K562 (cell line): Measurements from ENCODE around the gene SLC1A2. TPM values are rescaled to one million over a fixed set of nuclear protein-coding genes. Genes with fewer than 3 reads are reported as not detected.

Experiments
- ATAC-seq: fragments of 200-7000 bp; cut with Tn5 transposase; 3 replicates; pipeline ENCODE4 v1.9.1; 2020; ENCODE audit warnings: moderate library complexity
- BruUV-seq: library from RNA; stranded (reverse); fragments of 400-500 nt; replicated peaks from 2 replicates; lab custom pipeline; 2021; lab: Mats Ljungman, UMichigan
- CTCF ChIA-PET: fragments of 300-600 bp; formaldehyde crosslinking; extraction: SDS; loops from one replicate; lab custom pipeline; 2021; ENCODE audit warnings: low intra/inter-chr PET ratio; lab: Yijun Ruan, JAX
- POLR2A ChIA-PET: fragments of 300-600, 350-650 bp; sonication (Branson Sonifier 250); formaldehyde crosslinking; extraction: SDS; loops from one replicate; lab custom pipeline; 2021; ENCODE audit warnings: antibody characterized with exemption, inconsistent platforms; lab: Yijun Ruan, JAX
- DNase-seq, 4 experiments: peaks; one replicate each; pipeline versions ENCODE4 v3.0.0 to v3.0.0-alpha.2; 2011 to 2018; ENCODE audit warnings: low spot score in 3 of 4, mixed read lengths in 3 of 4; ENCODE audit errors: extremely low read depth in 1 of 4
- FAIRE-seq: peaks from 2 replicates; lab custom pipeline; 2011; peaks lifted over from hg19 to GRCh38; lab: Jason Lieb, UNC
- H2AFZ ChIP-seq: 2 replicates; pipeline ENCODE4 v1.6.0; 2011; ENCODE audit warnings: low read depth, low read length, control low read depth, inconsistent platforms
- H3K27ac ChIP-seq: fragments of 200-600 bp; 3 replicates; pipeline ENCODE4 v1.8.0; 2011; ENCODE audit warnings: low read depth, mild to moderate bottlenecking, control low read depth, inconsistent platforms, low read length, moderate library complexity, mixed read lengths; ENCODE audit errors: extremely low read depth
- H3K27me3 ChIP-seq, 2 experiments: fragments of 300-600 bp in 1 of 2; 2 replicates in 1 of 2; 3 replicates in 1 of 2; pipeline versions ENCODE4 v1.6.0 to v1.8.0; 2011; ENCODE audit warnings: inconsistent platforms in 2 of 2, low read length in 2 of 2, mild to moderate bottlenecking in 1 of 2, mixed read lengths in 1 of 2, moderate library complexity in 1 of 2; ENCODE audit not compliant: control insufficient read depth in 2 of 2, insufficient read depth in 2 of 2
- H3K36me3 ChIP-seq: fragments of 300-600 bp; 3 replicates; pipeline ENCODE4 v1.8.0; 2011; ENCODE audit warnings: mild to moderate bottlenecking, low read length, inconsistent platforms; ENCODE audit not compliant: control insufficient read depth, insufficient read depth
- H3K4me1 ChIP-seq, 2 experiments: fragments of 200-600 bp in 1 of 2; replicated peaks in 1 of 2; 2 replicates in 1 of 2; 3 replicates in 1 of 2; pipeline versions ENCODE4 v1.5.1 to v1.8.0; 2011; ENCODE audit warnings: inconsistent platforms in 2 of 2, low read length in 2 of 2, mild to moderate bottlenecking in 1 of 2, mixed read lengths in 1 of 2, moderate library complexity in 1 of 2; ENCODE audit not compliant: control insufficient read depth in 2 of 2, insufficient read depth in 2 of 2
- H3K4me2 ChIP-seq: 2 replicates; pipeline ENCODE4 v1.6.1; 2011; ENCODE audit warnings: low read length, control low read depth, inconsistent platforms, mixed read lengths; ENCODE audit not compliant: insufficient read depth
- H3K4me3 ChIP-seq: fragments of 200-600 bp; sonication (generic), shearing (Covaris generic); 2 replicates; pipeline ENCODE4 v1.5.1; 2016; ENCODE audit warnings: control low read depth, inconsistent platforms
- H3K79me2 ChIP-seq: fragments of 200-600 bp; 3 replicates; pipeline ENCODE4 v1.8.0; 2011; ENCODE audit warnings: low read length, inconsistent platforms; ENCODE audit not compliant: control insufficient read depth, insufficient read depth
- H3K9ac ChIP-seq, 2 experiments: 2 replicates each; pipeline versions ENCODE4 v1.6.0 to v1.6.1; 2011; ENCODE audit warnings: low read depth in 2 of 2, low read length in 2 of 2, control low read depth in 1 of 2, inconsistent platforms in 1 of 2, mild to moderate bottlenecking in 1 of 2, mixed read lengths in 1 of 2; ENCODE audit not compliant: insufficient read depth in 1 of 2
- H3K9me1 ChIP-seq: one replicate; pipeline ENCODE4 v1.6.0; 2011; ENCODE audit warnings: inconsistent platforms, mild to moderate bottlenecking, low read length, moderate library complexity; ENCODE audit not compliant: control insufficient read depth, insufficient read depth
- H3K9me3 ChIP-seq: replicated peaks from 2 replicates; pipeline ENCODE4 v1.5.1; 2011; ENCODE audit warnings: low read depth, low read length, inconsistent platforms; ENCODE audit not compliant: control insufficient read depth, insufficient read depth
- H4K20me1 ChIP-seq: replicated peaks from 2 replicates; pipeline ENCODE4 v1.6.1; 2011; ENCODE audit warnings: low read length, inconsistent platforms, mixed read lengths; ENCODE audit not compliant: control insufficient read depth, insufficient read depth
- GATAD2A ChIP-seq: fragments of 450-650 bp; IDR thresholded peaks from 2 replicates; pipeline ENCODE4 v1.6.1; 2017
- GTF2E2 ChIP-seq: fragments of 200-800 bp; sonication (Bioruptor generic); IDR thresholded peaks from 2 replicates; pipeline ENCODE4 v1.6.1; 2016; ENCODE audit warnings: missing genetic modification characterization, missing compliant biosample characterization
- HINFP ChIP-seq: fragments of 450-650 bp; conservative IDR thresholded peaks from 2 replicates; pipeline ENCODE4 v1.6.1; 2016; ENCODE audit warnings: missing genetic modification characterization, low read depth, mild to moderate bottlenecking, control low read depth, missing compliant biosample characterization
- HMGXB4 ChIP-seq: sonication (generic); formaldehyde crosslinking; IDR thresholded peaks from 2 replicates; pipeline ENCODE4 v1.8.1; 2023; ENCODE audit warnings: mild to moderate bottlenecking, missing genetic modification reagents
- HOXB6 ChIP-seq: fragments of 250-450 bp; sonication (Bioruptor Pico); IDR thresholded peaks from 2 replicates; pipeline ENCODE4 v1.5.1; 2022; ENCODE audit warnings: mild to moderate bottlenecking, borderline replicate concordance
- ILF3 ChIP-seq: fragments of 450-650 bp; IDR thresholded peaks from 2 replicates; pipeline ENCODE4 v1.6.1; 2018; ENCODE audit warnings: antibody characterized with exemption, mild to moderate bottlenecking, moderate library complexity, borderline replicate concordance
- MLLT1 ChIP-seq, 2 experiments: fragments of 450-650 bp; IDR thresholded peaks; 2 replicates each; pipeline ENCODE4 v1.6.1; 2016
- MTA2 ChIP-seq: fragments of 450-650 bp; IDR thresholded peaks from 2 replicates; pipeline ENCODE4 v1.6.1; 2016; ENCODE audit warnings: low read depth
- SMARCC2 ChIP-seq: fragments of 450-650 bp; IDR thresholded peaks from 2 replicates; pipeline ENCODE4 v1.6.1; 2017; ENCODE audit warnings: antibody characterized with exemption, moderate library complexity, mild to moderate bottlenecking, low read depth
- UBTF ChIP-seq, 2 experiments: IDR thresholded peaks; 2 replicates each; pipeline ENCODE4 v1.6.1; 2012; ENCODE audit warnings: improper control_type of control experiment in 2 of 2, low read depth in 2 of 2, low read length in 2 of 2, borderline replicate concordance in 1 of 2
- ZBTB9 ChIP-seq: fragments of 450-650 bp; formaldehyde crosslinking; IDR thresholded peaks from 2 replicates; pipeline ENCODE4 v1.4.0; 2020; ENCODE audit warnings: mild to moderate bottlenecking, moderate library complexity
- ZNF175 ChIP-seq: fragments of 200-800 bp; sonication (Bioruptor generic); IDR thresholded peaks from 2 replicates; pipeline ENCODE4 v1.6.1; 2016; ENCODE audit warnings: low read depth, mild to moderate bottlenecking, missing genetic modification characterization, missing compliant biosample characterization
- ZNF561 ChIP-seq: fragments of 450-650 bp; formaldehyde crosslinking; conservative IDR thresholded peaks from 2 replicates; pipeline ENCODE4 v1.4.0; 2020; ENCODE audit warnings: mild to moderate bottlenecking, moderate library complexity
- ZNF583 ChIP-seq: fragments of 250-450 bp; sonication (Bioruptor Pico); IDR thresholded peaks from 2 replicates; pipeline ENCODE4 v1.4.0; 2020
- ZNF696 ChIP-seq: fragments of 250-450 bp; sonication (Bioruptor Pico); conservative IDR thresholded peaks from 2 replicates; pipeline ENCODE4 v1.4.0; 2020; ENCODE audit warnings: mild to moderate bottlenecking, moderate library complexity
- WGBS: fragments of 100-300 bp; shearing (Covaris generic); methylation state at CpG from one replicate; pipeline ENCODE4 v1.1.6; 2016; ENCODE audit warnings: low coverage, mixed read lengths; ENCODE audit not compliant: insufficient coverage; ENCODE audit errors: missing lambda C conversion rate; 5-methylcytosine and 5-hydroxymethylcytosine counted together
- in situ Hi-C: fragments of 300-500 bp; cut with MboI; formaldehyde crosslinking; loops from 4 replicates; pipeline ENCODE4 v1.15.0; 2018; ENCODE audit warnings: inconsistent platforms, mixed read lengths
- intact Hi-C: fragments of 100-400 bp; cut with micrococcal nuclease; formaldehyde crosslinking; loops from 2 replicates; pipeline ENCODE4 v1.14.2; 2022
- polyA plus RNA-seq, 8 experiments: library from polyadenylated mRNA; depleted of rRNA in 4 of 8; stranded (reverse) in 5 of 8; unstranded in 3 of 8; fragments of >200 nt; fragmentation: Nextera tagmentation in 2 of 8; fragmentation: Illumina TruSeq in 1 of 8; extraction: Ambion mirVana in 2 of 8; extraction: Trizol in 1 of 8; gene quantifications; 2 replicates each; pipeline versions ENCODE4 v1.2.1 to v1.2.3, GENCODE V29; 2011 to 2014; ENCODE audit warnings: inconsistent platforms in 1 of 8, missing spikeins in 1 of 8
- total RNA-seq, 7 experiments: library from RNA; depleted of rRNA in 6 of 7; stranded (reverse); fragments of >200 nt in 6 of 7; fragmentation: Illumina TruSeq in 2 of 7; extraction: Trizol in 2 of 7; gene quantifications; 2 replicates each; pipeline versions ENCODE4 v1.2.1 to v1.2.3, GENCODE V29; 2011 to 2021; ENCODE audit warnings: low replicate concordance in 1 of 7

Gene SLC1A2
- total and polyA plus RNA-seq, 9 of the 15 experiments (the other 6 are each of a cell fraction or from before 2014, with no cell fraction given): 0.03 to 0.07 (median 0.04) TPM; not detected in 5

- Histone ChIP-seq H3K27me3 (peaks cover 4 to 5% of the 10 kb centered on the region in 2 experiments; a peak in 2 of 5 replicates), H3K4me3 (no peak overlapping the region), H3K4me1 (no peaks in the 10 kb centered on the region), H3K4me2 (no peak overlapping the region), H3K79me2 (no peaks in the 10 kb centered on the region), H4K20me1 (no peaks in the 10 kb centered on the region), H3K27ac (no peak overlapping the region), H3K36me3 (no peaks in the 10 kb centered on the region), H3K9ac (no peak overlapping the region), H3K9me1 (no peaks in the 10 kb centered on the region), H2AFZ (no peak overlapping the region), H3K9me3 (no peaks in the 10 kb centered on the region)
- ATAC-seq (no peak), DNase-seq (no peak), FAIRE-seq (no peak)
- intact Hi-C loops (no loop called here), in situ Hi-C loops (no loop called here)
- BruUV-seq: no TSS peak
- ChIA-PET CTCF (no interaction called here), POLR2A (no interaction called here)
- no peak for TF ChIP-seq UBTF (IDR thresholded peaks at IDR 0.05; ENCODE audit: borderline replicate concordance in 1 of 2, low read depth in 2 of 2, low read length in 2 of 2)
- TF ChIP-seq ZBTB9 (CRISPR knock-in tag): no peak
- TF ChIP-seq HOXB6: no peak
- no peak for TF ChIP-seq GATAD2A
- no peak for TF ChIP-seq ILF3
- no peak for TF ChIP-seq ZNF583 (CRISPR knock-in tag)
- no peak for TF ChIP-seq MLLT1 (IDR thresholded peaks at IDR 0.05)
- no peak for TF ChIP-seq SMARCC2
- TF ChIP-seq ZNF561 (CRISPR knock-in tag): no peak
- TF ChIP-seq MTA2: no peak
- no peak for TF ChIP-seq GTF2E2 (tag)
- no peak for TF ChIP-seq HMGXB4 (CRISPR knock-in tag)
- TF ChIP-seq HINFP (tag): no peak
- TF ChIP-seq ZNF696 (CRISPR knock-in tag): no peak
- no peak for TF ChIP-seq ZNF175 (CRISPR knock-in tag)
- WGBS: 0% methylated on average over 3 of the region's 3 CpGs
These were observed 7.7 kb upstream of the SLC1A2 start for GRCh38 chr11:35427071-35427470.
